Transverse colon (tissue), 4 donors: ENCODE measurements around the gene WDR91. TPM values are rescaled to one million over a fixed set of nuclear protein-coding genes. Genes with fewer than 3 reads are reported as not detected.

Experiments used
- DNase-seq: peaks from one replicate; pipeline ENCODE4 v3.0.0-alpha.2; 2019
- H3K27ac ChIP-seq, 4 donors: fragments of 200-600 bp; sonication (generic); 2 replicates each; pipeline ENCODE4 v1.5.1; 2016 to 2018; ENCODE audit warnings: inconsistent platforms in 4 of 4
- H3K27me3 ChIP-seq: fragments of 200-600 bp; sonication (generic); 2 replicates; pipeline ENCODE4 v1.5.1; 2017; ENCODE audit warnings: inconsistent platforms
- H3K36me3 ChIP-seq, 4 donors: fragments of 200-600 bp; sonication (generic); 2 replicates each; pipeline ENCODE4 v1.5.1; 2017 to 2019; ENCODE audit warnings: inconsistent platforms in 4 of 4
- H3K4me1 ChIP-seq, 4 donors: fragments of 200-600 bp; sonication (generic); 2 replicates each; pipeline ENCODE4 v1.5.1; 2017 to 2020; ENCODE audit warnings: inconsistent platforms in 4 of 4
- H3K4me3 ChIP-seq, 4 donors: fragments of 200-600 bp; sonication (generic); 1 replicate in 1 of 4; 2 replicates in 3 of 4; pipeline versions ENCODE4 v1.5.1 to v1.6.1; 2017 to 2019; ENCODE audit warnings: inconsistent platforms in 4 of 4
- H3K9me3 ChIP-seq, 2 donors: fragments of 200-600 bp; sonication (generic); 2 replicates each; pipeline ENCODE4 v1.5.1; 2017 to 2019; ENCODE audit warnings: inconsistent platforms in 2 of 2
- CTCF ChIP-seq, 5 experiments: fragments of 200-600 bp in 3 of 5; fragments of 450-650 bp in 2 of 5; sonication (generic) in 3 of 5; IDR thresholded peaks; 1 replicate in 2 of 5; 2 replicates in 3 of 5; pipeline ENCODE4 v1.5.1; 2016 to 2017; ENCODE audit warnings: antibody characterized with exemption in 5 of 5, inconsistent platforms in 3 of 5, mild to moderate bottlenecking in 2 of 5, moderate library complexity in 1 of 5
- EP300 ChIP-seq: sonication (generic); formaldehyde crosslinking; IDR thresholded peaks from one replicate; pipeline ENCODE4 v1.6.1; 2017; ENCODE audit warnings: antibody characterized with exemption, low read depth
- POLR2A ChIP-seq: fragments of 450-650 bp; IDR thresholded peaks from one replicate; pipeline ENCODE4 v1.6.1; 2016; ENCODE audit warnings: antibody characterized with exemption, mild to moderate bottlenecking, moderate library complexity
- POLR2AphosphoS5 ChIP-seq, 3 donors: sonication (generic); formaldehyde crosslinking; IDR thresholded peaks; one replicate each; pipeline ENCODE4 v1.6.1; 2016; ENCODE audit warnings: antibody characterized with exemption in 3 of 3
- WGBS, 2 donors: methylation state at CpG; one replicate each; pipeline ENCODE4 v1.1.5; 2018; ENCODE audit warnings: low coverage in 1 of 2; 5-methylcytosine and 5-hydroxymethylcytosine counted together
- in situ Hi-C, 4 donors: fragments of 200-750 bp; cut with MboI; loops; one replicate each; pipeline versions ENCODE4 v1.15.0 to v1.15.1; 2017; ENCODE audit warnings: low sequenced_read_pairs in 3 of 4, low pct_ligation_motif_present in 1 of 4, low pct_unique_long_range_greater_than_20kb in 1 of 4
- intact Hi-C: fragments of 100-400 bp; cut with DNase I; formaldehyde crosslinking; loops from one replicate; pipeline ENCODE4 v1.15.1; 2023; ENCODE audit warnings: low total_unique reads
- total RNA-seq, 4 donors: library from RNA; depleted of rRNA; stranded (reverse); fragments of >200 nt; gene quantifications; one replicate each; pipeline ENCODE4 v1.1.0, GENCODE V29; 2016

WDR91 gene
- total RNA-seq, 4 donors from 2014 or later = 6.7 to 19.9 (median 12.6) TPM

DNA sequence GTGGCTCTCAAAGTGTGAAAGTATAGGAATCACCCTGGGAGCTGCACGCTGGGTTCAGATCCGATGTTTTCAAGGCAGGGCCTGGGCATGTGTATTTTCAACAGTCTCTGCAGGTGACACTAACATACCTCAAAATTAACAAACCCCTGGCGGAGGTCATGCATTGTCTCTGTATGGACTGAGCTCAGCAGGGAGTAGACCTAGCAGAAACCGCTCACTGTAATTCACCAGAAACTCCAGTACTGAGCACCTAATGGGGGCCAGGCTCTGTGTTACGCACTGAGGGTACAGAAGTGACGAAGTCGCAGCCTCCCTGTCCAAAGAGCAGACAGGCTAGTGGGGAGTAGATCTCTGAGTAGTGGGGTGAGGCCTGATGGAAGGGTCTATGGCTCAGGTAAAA is 27.9 kb upstream of the WDR91 start:
- Histone ChIP-seq H3K4me1 (no peaks in the 10 kb centered on the region), H3K27ac (no peak overlapping the region), H3K36me3 (no peaks in the 10 kb centered on the region), H3K4me3 (no peak overlapping the region), H3K27me3 (no peaks in the 10 kb centered on the region), H3K9me3 (no peaks in the 10 kb centered on the region)
- DNase-seq = no peak
- intact Hi-C loops (no loop called here), in situ Hi-C loops (no loop called here)
- WGBS, 2 donors = 93% methylated on average over 7 of the region's 7 CpGs; no CpG with 5 or more reads in 1 of the 2 donors
- TF ChIP-seq CTCF (IDR thresholded peaks at IDR 0.05) (no peak), POLR2AphosphoS5 (IDR thresholded peaks at IDR 0.05) (no peak), EP300 (no peak), POLR2A (no peak)

DNA sequence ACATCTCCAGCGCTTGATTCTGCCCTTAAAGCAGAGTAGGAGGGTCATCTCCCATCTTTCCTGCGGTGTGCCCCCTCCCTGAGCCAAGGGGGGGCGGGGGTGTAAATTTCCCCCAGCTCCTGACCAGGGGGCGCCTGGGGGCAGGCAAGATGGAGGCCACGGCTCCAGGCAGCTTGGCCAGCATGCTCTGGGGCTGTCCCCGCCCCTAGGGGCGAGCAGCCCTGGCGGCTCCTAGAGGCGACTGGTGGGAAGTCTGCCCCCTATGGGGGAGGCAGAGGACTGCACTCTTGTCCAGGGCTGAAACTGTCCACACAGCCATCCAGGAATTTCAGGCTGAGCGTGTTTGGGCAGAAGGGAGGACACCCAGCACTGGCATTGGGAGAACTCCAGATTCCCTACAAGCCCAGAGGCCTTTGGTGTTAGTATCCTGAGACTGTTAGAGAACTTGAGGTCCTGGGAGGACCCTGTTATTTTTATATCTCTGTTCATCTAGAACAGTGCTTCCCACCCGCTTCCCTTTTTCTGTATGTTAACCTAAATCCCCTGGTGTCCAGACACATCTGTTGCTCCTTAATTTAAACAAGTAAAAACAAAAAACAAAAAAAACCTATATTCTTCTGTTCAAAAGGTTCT is 26.9 kb upstream of the WDR91 start:
- H3K4me3 ChIP-seq = no peak overlapping the region
- 80 to 100% methylated on average over 1 to 11 of the region's 11 CpGs for WGBS, 2 donors
- in situ Hi-C loops = no loop called here

DNA sequence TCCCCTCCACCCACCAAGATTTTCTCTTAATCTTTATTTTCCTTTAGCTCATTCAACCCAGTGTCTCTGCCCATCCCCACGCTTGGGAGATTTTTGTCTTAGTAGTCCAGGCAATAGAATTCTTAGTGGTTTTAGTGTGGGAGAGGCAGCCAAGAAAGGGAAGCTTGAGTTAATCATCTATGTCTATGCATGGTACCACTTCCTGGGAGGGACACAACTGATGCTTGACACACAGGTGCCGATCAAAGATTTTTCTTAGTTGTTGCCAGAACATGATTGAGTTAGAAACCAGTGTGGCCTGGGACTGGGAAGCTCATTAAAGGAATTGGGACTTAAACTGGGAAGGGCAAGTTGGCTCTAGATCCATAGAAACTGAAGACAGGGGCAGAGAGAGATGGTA is 25.4 kb upstream of the WDR91 start:
- Histone ChIP-seq H3K36me3 (no peaks in the 10 kb centered on the region), H3K27me3 (no peaks in the 10 kb centered on the region), H3K4me3 (no peak overlapping the region), H3K9me3 (no peaks in the 10 kb centered on the region), H3K4me1 (no peaks in the 10 kb centered on the region), H3K27ac (no peak overlapping the region)
- DNase-seq = no peak
- in situ Hi-C loops (no loop called here), intact Hi-C loops (no loop called here)
- 38 to 47% methylated on average over 2 of the region's 2 CpGs for WGBS, 2 donors
- TF ChIP-seq POLR2A (no peak), POLR2AphosphoS5 (IDR thresholded peaks at IDR 0.05) (no peak), EP300 (no peak), CTCF (IDR thresholded peaks at IDR 0.05) (no peak)

More for the DNA sequence above, 26.9 kb upstream of the WDR91 start:
- no peak overlapping the region for H3K27ac ChIP-seq
- H3K4me1 ChIP-seq = no peaks in the 10 kb centered on the region
- H3K36me3 ChIP-seq = no peaks in the 10 kb centered on the region
- intact Hi-C loops = no loop called here
- TF ChIP-seq POLR2AphosphoS5 (IDR thresholded peaks at IDR 0.05) (no peak), POLR2A (no peak), EP300 (no peak), CTCF (IDR thresholded peaks at IDR 0.05) (peak in 1 of 5 experiments; percentile 10)
- DNase-seq = no peak
- H3K27me3 ChIP-seq = no peaks in the 10 kb centered on the region
- H3K9me3 ChIP-seq = no peaks in the 10 kb centered on the region

GRCh38 chr7:135235841-135236240 is 24.5 kb upstream of the WDR91 start:
- Histone ChIP-seq H3K27me3 (no peaks in the 10 kb centered on the region), H3K27ac (no peak overlapping the region), H3K4me3 (no peak overlapping the region), H3K36me3 (no peaks in the 10 kb centered on the region), H3K9me3 (no peaks in the 10 kb centered on the region), H3K4me1 (no peaks in the 10 kb centered on the region)
- in situ Hi-C loops (no loop called here), intact Hi-C loops (no loop called here)
- 89 to 94% methylated on average over 5 of the region's 5 CpGs for WGBS, 2 donors
- DNase-seq = no peak
- TF ChIP-seq POLR2AphosphoS5 (IDR thresholded peaks at IDR 0.05) (no peak), CTCF (IDR thresholded peaks at IDR 0.05) (no peak), POLR2A (no peak), EP300 (no peak)
